DLD1 (cell line): ENCODE measurements around the gene THBS3.
"Not testable (repeated sequence)": the region's sequence is repeated elsewhere in the genome, so short reads cannot be mapped to it uniquely, and the experiment has no call there.

Experiments
- in situ Hi-C: cut with HindIII; loops from 2 replicates; pipeline ENCODE4 v1.10.0; 2017; ENCODE audit warnings: low sequenced_read_pairs

The THBS3 gene

GRCh38 chr1:155207806-155208540, at the start of gene THBS3:
THBS3 (minus strand) TSS chr1:155207897; CDS start chr1:155207876, 21 bp downstream.
- in situ Hi-C loops, result no loop called here

GRCh38 chr1:155256058-155256852, 48.6 kb upstream of the THBS3 start:
- in situ Hi-C loops, result no loop called here

- in situ Hi-C loops, result no loop called here
Measured at GRCh38 chr1:155255243-155256007, 47.7 kb upstream of the THBS3 start, which contains the start of gene ENTREP3. ENTREP3 (minus strand) TSS chr1:155255483; CDS start chr1:155254877, 606 bp downstream.

DNA sequence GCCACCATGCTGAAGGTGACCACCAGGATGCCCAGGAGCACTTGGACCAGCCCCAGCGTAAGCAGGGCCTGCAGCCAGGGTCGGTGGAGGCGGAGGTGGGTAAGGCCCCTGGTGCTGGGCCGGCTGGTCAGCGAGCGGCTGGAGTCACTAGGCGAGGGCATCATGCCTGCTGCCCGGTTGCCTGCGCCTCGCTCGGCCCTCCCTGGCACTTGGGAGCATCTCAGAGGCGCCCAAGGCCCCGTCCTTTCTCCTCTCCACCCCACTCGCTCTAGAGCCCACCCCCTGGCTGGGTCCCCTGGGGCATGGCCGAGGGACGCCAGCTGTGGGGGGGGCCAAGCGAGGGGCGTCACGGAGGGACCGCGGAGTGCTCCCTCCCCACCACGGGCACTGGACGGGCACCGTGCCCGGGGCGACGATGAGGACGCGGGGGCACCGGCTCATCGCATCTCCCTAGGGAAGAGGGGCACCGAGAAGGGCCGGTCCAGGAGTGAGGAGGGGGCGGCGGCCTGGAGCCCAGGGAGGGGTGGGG, 47.1 kb upstream of the THBS3 start:
- in situ Hi-C loops, result no loop called here

GRCh38 chr1:155254228-155254713, 46.6 kb upstream of the THBS3 start:
- in situ Hi-C loops, result no loop called here

- in situ Hi-C loops, result no loop called here
Measured at GRCh38 chr1:155253797-155254196, 46.1 kb upstream of the THBS3 start.

DNA sequence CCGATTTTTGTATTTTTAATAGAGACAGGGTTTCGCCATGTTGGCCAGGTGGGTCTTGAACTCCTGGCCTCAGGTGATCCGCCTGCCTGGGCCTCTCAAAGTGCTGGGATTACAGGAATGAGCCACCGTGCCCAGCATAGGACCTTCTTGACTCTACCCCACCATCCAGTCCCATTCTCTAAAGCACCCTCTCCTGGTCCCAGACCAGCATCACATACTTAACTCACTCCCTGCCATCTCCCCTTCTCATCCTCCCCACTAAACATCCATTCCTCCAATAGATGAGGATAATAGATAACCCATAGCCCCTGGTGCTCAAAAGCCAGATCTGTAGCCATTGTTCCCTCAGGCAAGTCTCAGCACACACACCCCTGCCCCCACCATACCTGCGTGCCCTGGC, 45.5 kb upstream of the THBS3 start:
- in situ Hi-C loops, result no loop called here

DNA sequence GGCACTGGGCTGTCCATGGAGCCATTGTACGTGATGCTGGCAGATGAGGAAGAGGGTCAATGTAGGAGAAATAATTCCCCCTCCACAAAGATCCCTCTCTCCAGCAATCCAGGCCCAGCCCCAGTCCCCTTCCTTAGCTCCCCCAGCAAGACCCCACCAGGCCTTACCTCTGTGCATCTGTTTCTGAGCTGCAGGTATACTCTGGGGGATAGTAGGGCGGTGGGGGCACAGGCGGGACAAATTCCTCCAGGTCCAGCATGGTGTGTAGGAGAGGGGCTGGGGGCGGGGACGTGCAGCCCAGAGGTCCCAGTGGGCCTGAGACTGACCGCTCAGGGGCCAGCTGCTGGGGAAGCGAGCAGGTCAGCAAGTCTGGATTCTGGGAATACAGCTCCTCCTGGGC, 43.9 kb upstream of the THBS3 start:
- in situ Hi-C loops, result no loop called here

DNA sequence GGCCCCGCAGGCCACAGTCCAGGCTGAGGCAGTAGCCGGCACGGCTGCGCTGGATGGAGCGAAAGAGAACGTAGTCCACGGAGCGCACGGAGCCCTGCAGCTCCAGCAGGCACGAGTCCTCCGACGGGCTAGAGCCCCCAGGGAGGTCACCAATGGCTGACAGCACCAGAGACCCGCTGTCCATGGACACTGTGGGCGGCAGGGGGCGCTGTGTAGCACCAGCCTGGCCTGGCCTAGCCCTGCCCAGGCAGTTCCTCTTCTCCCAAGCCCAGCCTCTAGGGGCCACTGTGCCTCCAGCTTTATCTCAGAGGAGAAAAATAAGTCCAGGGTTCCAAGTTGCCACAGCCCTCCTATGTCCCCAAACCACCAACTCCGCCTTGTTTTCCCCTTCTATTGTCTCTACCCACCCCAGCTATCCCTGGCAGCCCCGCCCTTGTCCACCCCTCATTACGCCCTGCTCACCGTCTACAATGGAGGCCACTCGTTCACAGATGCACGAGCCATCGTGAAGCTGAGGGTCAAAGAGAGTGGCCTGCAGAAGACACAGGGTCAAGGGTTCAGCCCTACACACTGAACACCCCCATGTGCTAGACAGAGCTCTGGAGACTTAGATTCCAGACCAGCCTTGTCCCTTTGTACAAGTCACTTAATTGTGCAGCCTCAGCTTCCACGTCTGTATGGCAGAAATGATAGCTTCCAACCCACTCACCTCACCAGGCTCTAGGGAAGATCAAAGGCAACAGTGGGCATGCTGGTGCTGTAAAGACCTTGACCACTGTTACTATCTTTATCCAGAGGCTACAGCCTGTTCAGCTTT, 43.1 kb upstream of the THBS3 start:
- in situ Hi-C loops, result no loop called here

- in situ Hi-C loops, result no loop called here
Measured at GRCh38 chr1:155250246-155250632, 42.5 kb upstream of the THBS3 start.

DNA sequence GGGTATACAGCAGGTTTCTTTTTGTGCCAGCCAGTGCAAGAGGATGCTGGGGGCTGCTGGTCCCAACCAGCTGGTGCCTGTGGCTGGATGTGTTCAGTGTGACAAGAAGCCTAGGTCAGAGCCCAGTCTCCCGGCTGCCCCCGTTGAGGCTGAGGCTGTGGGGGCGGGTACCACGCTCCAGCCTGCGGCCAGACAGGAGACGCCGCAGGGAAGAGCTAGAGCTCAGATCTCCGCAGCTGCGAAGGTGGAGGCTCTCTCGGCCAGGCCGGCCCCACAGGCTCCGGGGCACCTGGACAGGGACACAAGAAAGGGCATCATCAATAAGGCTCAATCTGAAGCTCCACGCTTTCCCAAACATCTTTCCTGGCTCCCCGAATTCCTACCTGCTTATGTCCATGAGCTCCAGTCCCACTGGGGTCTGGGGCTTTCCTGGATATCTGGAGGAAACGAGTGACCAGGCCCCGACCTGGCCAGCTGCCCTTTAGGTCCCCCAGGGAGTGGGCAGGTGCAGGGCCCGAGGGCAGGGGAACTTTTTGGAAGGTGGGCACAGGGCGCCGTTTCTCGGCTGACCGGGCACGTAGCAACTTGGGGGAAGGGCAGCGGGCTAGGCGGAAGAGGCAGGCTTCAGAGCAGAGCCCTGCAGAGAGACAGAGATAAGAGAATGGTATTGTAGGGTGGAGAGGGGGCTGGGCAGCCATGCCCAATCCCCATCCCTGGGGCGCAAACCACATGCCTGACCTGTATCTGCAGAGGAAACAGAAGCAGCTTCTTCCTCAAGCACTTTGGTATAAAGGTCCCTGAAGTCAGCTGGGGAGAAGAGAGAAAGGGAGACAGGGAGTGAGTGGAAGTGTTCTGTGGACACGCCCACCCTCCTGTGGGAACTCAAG, 40.2 kb upstream of the THBS3 start:
- in situ Hi-C loops, result no loop called here

- in situ Hi-C loops, result not testable (repeated sequence)
Measured at GRCh38 chr1:155246796-155247195, 39.1 kb upstream of the THBS3 start.

- in situ Hi-C loops, result no loop called here
Measured at GRCh38 chr1:155245163-155245524, 37.4 kb upstream of the THBS3 start.

GRCh38 chr1:155244368-155245162, 36.9 kb upstream of the THBS3 start:
- in situ Hi-C loops, result no loop called here

- in situ Hi-C loops, result no loop called here
Measured at GRCh38 chr1:155242805-155243358, 35.2 kb upstream of the THBS3 start.

GRCh38 chr1:155241841-155242264, 34.2 kb upstream of the THBS3 start:
- in situ Hi-C loops, result no loop called here

DNA sequence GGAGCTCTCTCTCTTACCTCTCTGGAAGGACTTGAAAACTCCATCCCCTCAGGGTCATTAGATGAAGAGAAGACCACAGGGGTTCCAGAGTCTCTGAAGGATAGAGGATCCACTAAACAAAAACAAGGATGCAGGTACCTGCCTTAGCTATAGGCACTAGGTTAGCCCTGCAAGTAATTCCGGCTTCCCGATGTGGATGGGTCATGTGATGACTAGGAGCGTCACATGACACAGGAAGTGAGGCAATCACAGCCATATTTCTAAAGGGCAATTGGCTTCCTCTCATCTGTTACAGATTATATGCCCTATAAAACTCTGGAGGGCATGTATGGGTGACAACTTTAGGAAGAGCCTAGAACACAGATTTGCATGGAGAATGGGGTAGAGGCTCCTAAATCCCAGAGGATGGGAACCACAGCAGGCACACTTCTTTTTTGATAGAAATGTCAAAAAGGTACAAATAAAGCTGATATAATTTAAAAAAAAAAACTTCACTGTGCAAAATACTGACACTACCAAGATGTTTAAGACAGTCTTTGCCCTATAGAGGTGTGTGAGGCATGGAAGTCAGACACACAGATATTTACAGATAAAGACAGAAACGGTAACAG, 33.5 kb upstream of the THBS3 start:
- in situ Hi-C loops, result no loop called here

DNA sequence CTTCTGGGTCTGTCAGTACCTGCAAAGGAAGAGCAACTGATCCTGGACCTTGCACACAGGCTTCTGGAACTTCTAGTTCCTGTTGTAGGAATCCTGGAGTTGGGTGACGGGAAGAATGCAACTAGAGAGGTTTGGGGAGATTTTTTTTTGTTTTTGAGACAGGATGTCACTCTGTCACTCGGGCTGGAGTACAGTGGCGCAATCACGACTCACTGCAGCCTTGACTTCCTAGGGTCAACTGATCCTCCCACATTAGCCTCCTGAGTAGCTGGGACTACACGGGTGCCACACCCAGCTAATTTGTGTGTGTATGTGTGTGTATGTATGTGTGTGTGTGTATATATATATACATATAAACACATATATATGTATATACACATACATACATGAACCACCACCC, 28.8 kb upstream of the THBS3 start:
- in situ Hi-C loops, result no loop called here
